HG03521 (cell line): ENCODE data around the gene MYO7B.
"Not testable (repeated sequence)": the region's sequence is repeated elsewhere in the genome, so short reads cannot be mapped to it uniquely, and the experiment has no call there.

Source experiments
- ATAC-seq: cut with Tn5 transposase; IDR thresholded peaks from one replicate; pipeline ENCODE4 v1.9.1; 2021; ENCODE audit warnings: mild to moderate bottlenecking, moderate library complexity; ENCODE audit not compliant: unreplicated experiment

The MYO7B gene

DNA sequence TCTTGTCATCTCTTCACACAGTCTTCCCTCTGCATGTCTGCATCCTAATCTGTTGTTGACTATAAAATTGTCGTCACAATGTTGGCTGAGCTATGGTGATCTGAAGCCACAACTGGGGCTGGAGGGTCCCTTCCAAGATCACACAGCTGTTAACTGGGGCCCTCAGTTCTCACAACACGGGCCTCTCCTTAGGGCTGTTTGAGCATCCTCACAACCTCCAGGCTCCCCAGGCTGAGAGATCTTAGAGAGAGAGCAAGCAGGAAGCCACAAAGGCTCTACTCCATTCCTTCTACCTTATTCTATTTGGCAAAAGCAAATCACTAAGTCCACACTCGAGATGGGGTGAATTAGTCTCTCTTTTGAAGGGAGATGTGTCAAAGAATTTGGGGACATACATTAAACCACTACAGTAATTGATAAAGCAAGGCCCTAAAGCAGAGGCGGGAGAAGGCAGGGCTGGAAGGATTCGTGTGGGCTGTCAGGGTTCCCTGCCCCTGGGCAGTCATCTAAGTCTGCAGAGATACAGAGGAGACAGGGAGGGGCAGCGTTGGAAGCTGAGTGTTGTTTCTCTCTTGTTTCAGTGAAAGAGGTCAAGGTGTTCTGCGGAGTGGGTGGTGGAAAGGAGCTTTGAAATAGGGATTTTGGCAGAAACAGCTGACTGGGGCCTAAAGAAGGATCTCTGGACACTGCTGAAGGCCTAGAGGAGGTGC, 15.9 kb downstream of the MYO7B start:
- ATAC-seq = no peak

DNA sequence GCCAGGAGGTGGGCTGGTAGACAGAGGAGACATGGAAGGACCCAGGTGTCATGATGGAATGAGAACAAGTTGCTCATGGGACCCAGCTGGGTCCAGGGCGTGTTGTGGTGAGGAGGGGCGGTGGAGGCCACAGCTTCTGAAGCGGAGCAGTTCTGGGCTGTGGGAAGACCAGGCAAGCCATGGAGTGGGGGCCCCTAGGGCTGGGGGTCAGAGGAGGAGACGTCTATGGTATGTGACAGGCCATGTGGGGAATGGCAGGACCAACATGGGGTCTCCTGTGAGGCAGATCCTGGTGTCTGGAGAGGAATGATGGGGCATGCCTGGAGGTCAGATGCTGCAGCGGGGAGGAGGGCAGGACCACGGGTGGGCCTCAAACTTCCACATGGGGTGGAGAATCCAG, 16.9 kb downstream of the MYO7B start:
- ATAC-seq = no peak

DNA sequence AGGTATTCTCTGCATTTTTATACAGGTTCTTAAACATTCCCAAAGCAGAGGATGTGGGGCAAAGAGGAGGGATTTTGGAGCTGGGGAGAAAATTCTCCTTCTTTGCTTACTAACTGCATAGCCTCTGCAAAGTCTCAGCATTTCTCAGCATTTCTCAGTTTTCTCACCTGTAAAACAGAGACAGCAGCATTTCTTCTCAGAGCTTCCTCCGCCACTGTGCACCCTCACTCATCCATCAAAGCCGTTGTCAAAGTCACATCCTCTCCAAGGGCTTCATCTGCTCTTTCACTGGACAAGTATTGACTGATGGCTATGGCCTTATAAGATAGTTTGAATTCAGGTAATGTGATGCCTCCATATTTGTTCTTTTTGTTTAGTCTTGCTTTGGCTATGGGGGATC, 17.4 kb downstream of the MYO7B start:
- ATAC-seq = no peak

DNA sequence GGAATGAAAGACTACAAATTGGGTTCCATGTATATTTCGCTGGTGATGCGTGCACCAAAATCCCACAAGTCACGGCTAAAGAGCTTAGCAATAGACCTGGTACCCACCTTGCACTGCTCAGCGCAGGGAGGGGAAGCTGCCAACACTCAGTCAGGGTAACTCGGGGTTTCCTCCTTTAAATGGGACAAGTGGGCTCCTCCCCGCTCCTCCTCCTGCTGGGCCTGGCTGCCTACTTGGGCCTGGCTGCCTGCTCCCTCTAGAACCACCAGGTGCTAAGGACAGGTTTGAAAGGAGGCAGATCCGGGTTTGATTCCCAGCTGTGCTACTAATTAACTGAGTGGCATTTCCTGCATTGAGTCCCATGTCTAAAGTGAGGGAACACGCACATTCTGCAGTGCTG, 23.4 kb downstream of the MYO7B start:
- no peak for ATAC-seq

DNA sequence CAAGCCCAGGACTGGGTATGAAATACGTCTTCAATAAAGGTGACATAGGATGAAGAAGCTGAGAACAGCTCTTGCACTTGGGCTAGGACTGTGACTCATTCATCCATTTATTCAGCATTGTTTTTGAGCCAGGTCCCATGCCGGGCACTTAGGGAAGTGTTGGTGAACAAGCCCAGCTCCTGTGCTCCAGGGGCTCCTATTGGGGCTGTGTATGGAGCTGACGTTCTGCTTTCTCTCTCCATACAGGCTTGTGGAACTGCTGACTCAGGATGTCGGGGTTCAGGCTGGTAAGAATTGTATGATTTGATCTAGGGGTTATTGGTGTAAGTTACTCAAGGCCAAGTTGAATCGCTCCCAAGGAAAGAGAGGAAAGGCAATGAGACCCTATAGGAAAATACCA, 24.0 kb downstream of the MYO7B start:
- ATAC-seq = no peak

DNA sequence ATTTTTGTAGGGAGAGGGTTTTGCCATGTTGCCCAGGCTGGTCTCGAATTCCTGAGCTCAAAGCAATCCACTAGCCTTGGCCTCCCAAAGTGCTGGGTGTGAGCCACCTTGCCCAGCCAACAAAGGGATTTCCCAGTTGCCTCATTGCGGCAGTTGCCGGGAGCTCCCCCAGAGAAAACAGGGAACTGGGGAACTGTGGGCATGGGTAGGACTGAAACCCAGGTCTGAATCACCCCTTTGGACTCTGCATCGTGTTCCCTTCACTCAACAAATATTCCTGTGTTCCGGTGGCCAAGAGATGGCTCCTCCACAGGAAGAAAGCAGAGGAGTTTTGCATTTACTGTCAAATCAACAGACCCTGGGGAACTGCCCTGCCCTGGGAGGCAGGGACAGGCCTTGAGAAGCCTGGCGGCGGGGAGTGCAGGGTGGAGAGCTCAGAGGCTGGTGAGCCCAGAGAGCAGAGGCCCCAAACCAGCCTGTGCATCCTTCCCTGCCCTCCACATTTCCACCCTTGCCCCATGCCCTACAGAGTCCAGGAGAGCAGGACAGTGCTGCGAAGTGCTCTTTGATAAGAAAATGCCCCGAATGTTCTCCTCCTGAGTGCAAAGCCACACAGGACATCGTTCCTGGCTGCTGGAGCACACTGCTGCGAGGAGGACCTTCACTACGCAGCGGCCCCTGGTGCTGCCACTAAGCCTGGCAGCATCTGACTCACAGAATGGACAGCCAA, 24.9 kb downstream of the MYO7B start:
- no peak for ATAC-seq

DNA sequence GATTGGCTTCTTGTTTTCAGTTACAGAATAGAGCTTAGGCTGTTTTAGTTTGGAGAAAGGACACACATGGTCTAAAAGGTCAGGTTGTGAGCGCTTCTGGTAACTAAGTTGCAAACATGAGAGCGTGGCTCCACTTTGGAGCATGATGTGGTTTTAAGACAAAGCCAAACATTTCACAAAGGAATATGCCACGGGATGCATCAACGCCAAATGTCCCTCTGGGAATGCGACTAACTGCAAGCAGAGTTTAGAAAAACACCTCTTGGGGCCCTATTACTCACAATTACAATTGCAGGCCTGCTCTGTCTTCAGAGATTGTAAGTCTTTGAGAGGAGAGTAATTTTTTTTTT, 25.4 kb downstream of the MYO7B start:
- no peak for ATAC-seq

DNA sequence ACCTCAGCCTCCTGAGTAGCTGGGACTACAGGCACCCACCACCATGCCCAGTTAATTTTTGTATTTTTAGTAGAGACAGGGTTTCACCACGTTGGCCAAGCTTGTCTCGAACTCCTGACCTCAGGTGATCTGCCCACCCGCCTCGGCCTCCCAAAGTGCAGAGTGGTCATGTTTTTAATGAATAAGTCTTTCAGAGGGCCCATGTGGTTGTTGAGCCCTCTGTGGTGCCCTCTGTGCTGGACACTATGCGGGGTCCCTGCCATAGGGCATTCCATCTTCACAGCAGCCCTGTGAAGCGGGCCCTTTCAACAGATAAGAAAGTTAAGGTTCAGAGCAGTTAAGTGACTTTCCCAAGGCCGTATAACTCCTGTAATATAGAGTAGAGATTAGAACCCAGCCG, 25.9 kb downstream of the MYO7B start:
- ATAC-seq = no peak

DNA sequence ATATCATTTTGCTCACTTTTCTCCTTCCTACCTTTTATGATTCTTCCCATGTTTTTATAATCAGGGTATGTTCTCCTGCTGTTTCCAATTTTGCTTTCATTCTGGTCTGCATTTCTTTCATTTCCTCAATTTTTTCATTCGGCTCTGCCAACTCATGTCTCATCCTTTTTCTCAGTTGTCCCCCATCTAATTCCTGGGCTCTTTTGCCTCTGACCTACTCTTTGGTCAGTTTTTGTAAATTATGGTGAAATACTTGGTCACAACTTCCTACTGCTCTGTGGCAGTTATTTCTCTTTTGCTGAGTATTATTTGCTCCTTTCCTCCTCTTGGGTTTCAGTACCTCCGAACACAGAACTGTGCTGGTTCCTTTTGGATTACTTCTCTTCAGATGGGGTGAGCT, 27.5 kb downstream of the MYO7B start:
- no peak for ATAC-seq

DNA sequence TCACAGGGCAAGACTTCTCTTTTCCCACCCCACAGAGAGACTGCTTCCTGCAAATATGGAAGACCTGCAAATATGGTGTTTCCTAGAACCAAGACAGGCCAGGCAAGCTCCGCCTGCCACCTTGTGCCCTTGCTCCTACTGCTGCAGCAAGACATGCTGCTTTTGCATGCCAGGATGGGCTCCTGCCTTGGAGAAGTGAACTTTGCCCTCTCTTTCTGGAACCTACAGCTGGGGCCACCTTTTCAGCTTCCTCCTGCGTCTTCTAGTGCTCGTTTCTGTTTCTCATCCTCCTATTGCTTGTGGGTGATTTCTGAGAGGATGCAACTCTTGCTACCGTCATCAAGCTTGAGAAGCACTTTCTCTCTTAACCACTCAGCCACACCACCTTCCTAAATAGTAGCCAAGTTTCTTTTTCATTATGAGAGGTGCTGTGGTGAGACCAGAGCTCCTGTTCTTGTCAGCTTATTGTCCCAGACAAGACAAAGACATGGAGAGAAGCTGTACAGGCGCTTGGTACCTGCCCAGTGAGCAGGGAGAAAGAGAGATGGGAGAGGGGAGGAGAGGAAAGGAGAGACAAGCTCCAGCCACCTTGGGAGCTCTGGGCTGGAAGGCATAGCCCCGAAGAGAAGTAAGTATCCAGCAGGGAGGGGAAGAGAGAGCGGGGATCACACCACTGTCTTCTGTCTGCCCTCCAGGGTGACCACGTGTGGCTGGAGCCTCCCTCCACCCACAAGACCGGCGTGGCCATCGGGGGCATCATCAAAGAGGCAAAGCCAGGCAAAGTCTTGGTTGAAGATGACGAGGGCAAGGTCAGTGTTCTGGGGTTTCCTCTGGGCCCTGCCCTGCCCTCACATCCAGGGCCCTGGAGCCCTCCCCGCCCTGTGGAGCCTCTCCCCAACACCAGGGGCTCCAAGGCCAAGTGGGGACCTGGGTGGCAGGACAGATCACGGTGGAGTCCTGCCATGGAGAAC, 28.3 kb downstream of the MYO7B start:
- ATAC-seq = peak; percentile 97

DNA sequence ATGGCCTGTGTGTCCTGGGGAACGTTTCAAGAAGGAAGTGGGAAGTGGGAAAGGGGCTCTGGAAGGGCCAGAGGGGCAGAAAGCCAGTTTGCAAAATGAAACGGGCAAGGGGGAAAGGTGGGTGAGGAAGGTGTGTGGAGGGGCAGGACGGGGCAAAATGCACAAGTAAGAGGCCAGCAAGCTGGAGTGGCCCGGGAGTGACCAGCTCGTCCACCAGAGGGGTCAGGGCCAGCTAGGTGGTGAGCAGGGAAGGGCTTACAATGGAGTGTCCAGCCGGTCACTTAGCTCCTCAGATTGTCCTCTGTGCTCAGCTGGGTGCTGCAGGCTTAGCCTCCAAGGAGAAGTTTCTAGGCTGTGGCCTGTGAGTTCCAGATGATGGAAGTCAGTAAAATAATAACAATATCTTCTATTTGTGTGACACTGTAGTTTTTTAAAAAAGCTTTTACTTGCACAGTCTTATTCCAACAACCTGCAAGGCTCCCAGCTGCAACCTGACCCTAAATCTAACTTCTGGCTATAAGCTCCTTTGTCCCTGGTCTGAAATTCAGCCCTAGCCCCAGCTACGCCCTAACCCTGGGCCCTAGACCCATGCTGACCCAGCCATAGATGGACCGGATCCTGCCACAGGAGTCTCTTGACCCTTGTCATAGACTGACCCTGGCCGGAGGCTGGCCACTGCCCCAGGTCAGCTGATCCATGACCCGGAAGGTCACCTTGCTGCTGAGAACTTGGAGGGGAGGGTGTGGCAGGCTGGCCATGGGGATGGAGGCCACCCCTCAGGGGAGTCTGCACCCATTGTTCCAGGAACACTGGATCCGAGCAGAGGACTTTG, 29.2 kb downstream of the MYO7B start:
- ATAC-seq = no peak

DNA sequence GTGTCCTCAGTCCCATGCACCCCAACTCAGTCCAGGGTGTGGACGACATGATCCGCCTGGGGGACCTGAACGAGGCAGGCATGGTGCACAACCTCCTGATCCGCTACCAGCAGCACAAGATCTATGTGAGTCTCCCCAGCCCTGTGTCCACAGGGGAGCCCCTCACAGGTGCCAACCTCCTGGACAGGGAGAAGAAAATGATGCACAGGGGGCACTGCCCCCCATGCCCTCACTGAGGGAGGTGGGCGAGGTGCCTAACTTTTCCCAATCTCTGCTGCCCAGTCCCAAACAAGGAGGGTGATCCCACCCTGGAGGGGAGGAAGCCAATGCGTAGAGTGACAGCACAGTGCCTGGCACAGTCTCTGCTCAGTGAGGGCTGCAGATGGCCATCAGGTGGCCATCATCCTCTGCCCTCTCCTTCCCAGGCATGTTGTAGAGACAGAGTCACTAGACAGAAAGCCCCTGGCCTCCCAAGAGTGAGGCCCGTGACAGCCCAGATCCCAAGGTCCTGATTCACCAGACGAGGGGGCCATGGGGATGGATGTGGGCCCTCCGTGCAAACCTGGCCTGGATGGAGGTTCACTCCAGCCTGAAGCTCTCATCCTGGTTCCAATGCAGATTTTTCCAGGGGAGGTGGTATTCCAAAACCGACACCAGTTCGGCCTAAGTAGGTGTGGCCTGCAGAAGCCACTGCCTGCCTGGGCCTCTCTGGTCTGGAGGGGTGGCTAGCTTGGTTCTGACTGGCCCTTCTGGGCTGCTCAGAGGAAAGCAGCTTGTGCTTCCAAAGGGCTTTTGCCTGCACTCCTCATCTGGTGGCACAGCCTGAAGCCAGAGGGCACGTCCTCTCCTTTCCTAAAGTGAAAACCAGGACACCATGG, 30.0 kb downstream of the MYO7B start:
- ATAC-seq = no peak

DNA sequence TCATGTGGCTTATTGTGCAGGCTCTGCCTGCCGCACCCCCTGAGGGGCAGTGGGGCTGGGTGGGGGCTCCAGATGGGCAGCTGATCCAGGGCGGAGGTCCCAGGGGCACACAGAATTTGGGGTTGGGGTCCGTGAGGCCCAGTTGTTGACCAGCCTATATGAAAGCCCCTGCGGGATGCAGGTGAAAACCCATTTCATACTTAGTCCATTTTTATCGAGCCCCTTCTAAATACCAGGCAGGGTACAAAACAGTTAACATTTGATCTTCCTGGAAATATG, 30.6 kb downstream of the MYO7B start:
- ATAC-seq = no peak

DNA sequence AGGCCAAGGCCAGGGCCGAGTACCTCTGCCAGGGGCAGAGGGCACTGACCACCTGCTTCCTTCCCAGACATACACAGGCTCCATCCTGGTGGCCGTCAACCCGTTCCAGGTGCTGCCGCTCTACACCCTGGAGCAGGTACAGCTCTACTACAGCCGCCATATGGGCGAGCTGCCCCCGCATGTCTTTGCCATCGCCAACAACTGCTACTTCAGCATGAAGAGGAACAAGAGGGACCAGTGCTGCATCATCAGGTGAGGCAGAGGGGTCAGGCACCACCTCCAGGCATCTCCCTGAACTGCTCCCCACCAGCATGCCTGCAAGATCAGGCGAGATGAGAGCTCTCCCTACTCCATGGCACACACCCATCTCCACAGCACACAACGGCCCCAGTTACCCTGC, 31.1 kb downstream of the MYO7B start:
- ATAC-seq = no peak

DNA sequence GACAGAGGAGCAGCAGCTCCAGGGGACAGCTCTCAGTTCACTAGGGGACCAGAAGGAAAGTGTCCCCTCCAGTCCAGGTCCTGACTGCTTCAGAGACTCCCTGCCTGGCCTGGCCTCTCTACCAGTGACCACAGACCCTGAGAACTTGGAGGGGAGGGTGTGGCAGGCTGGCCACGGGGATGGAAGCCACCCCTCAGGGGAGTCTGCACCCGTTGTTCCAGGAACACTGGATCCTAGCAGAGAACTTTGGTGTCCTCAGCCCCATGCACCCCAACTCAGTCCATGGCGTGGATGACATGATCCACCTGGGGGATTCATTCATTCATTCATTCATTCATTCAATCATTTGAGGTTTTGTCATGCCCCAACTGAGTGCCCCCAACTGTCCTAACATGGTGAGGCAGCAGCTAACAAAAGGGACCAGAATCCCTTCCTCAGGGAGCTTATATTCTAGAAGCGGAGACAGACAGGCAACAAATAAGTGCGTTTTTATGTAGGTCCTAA, 31.9 kb downstream of the MYO7B start:
- no peak for ATAC-seq

DNA sequence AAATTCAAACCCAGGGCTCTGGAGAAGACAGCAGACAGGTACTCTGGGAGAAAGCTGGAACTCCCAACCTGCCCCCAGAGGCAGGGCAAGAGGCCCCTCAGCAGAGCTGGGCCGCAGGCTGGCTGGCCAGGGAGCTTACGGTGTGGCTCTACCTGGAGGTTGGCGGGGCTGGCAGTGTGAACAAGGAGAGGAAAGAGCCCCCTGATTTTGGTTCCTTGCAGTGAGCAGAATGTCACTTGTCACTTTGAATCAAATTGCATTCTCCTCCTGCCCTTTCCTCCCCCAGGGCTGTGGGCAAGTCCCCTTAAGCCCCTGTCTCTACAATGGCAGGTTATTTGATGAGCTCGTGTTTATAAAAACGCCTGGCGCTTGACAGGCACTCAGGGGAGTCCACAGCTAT, 32.6 kb downstream of the MYO7B start:
- ATAC-seq = no peak

DNA sequence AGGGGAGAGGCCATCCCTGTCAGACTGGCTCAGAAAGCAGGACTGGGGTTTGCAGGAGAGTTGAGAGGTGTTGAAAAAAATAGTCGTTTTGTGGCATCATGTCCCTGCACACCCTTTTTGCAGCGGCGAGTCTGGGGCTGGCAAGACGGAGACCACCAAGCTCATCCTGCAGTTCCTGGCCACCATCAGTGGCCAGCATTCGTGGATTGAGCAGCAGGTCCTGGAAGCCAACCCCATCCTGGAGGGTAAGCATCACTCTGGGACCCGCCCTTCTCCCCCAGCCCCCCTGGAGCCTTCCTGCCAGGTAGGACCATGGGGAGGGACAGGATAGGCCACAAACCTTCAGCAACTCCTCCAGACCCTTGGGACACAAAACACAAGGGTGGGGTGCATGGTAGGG, 34.2 kb downstream of the MYO7B start:
- no peak for ATAC-seq

DNA sequence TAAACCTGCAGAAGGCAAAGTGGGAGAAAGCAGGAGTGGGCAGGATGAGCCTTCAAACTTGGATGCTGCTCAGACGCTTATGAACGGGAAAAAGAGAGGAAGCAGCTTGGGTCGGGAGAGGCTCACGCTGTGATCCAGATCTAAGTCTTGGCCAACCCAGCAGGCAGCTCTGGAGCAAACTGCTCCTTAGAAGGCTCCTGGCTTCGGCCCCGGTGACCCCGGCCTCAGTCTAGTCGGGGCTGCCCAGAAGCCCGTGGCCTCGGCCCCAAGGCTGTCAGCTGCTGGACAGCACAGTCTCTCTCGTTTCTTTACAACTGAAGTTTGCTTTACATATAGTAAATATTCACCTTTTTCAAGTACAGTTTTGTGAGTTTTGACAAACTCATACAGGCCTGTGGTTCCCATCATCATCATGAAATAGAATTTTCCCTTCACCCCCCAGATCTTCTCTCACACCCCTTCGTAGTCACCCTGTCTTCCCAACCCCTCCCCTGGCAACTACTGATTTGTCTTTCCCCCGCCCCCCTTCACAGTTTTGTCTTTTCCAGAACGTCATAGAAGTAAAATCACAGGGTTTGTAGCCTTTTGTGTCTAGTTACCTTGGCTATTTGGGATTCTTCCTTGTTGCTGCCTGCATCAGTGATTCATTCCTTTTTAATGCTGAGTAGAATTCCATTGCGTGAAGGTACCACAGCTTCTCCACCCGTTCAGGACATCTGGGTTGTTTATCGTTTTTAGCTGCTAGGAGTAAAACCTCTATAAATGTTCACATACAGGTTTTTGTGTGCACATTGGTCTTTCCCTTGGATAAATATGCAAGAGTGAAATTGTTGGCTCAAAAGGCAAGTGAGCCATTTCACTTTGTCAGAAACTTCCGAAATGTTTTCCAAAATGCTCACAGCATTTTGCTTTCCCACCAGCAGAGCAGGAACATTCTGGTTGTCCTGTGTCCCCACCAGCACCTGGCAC, 35.1 kb downstream of the MYO7B start:
- no peak for ATAC-seq

DNA sequence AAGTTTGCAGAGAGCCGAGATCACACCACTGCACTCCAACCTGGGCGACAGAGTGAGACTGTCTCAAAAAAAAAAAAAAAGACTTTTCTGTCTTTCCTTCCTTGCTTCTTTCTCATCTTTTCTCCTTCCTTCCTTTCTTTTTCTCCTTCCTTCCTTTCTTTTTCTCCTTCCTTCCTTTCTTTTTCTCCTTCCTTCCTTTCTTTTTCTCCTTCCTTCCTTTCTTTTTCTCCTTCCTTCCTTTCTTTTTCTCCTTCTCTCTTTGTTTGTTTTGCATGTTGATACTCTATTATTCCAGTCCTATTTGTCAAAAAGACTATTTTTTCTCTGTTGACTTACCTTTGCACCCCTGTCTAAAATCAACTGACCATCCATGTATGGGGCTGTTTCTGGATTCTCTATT, 36.9 kb downstream of the MYO7B start:
- ATAC-seq = not testable (repeated sequence)
